GM19023 (cell line): ENCODE measurements around the gene ADAMTS17.

Experiments
- ATAC-seq: cut with Tn5 transposase; IDR thresholded peaks from one replicate; pipeline ENCODE4 v1.9.1; 2021; ENCODE audit warnings: mild to moderate bottlenecking, moderate library complexity; ENCODE audit not compliant: unreplicated experiment

ADAMTS17 gene

DNA sequence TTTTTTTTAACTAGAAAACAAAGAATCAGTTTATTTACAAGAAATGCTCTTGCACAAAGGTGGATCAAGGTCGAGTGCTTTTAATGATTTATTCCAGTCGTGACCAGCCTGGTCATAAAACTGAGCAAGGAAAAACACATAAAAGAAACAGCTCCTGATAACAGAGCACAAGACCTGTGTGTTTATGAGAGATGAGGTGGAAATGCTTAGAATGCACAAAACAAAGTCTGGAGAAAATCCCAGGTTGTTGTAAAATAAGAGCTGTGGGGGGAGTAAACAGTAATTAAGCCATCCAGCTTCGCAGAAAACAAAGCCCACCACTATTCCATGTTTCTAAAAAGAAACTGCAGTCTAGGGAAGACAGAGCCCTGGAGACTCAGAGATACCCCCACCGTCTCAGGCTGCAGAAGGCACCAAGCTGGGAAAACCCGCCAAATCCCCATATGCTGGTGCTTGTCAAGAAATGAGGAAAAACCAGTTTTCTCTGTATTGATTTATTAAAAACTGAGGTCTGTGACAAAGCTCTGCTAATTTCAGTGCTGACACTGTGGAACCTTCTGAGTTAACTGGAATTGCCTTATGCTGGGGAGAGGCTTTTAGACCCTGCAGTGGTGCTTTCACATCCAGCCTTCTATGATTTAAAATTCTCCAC lies 139.3 kb downstream of the ADAMTS17 start:
- ATAC-seq: no peak

DNA sequence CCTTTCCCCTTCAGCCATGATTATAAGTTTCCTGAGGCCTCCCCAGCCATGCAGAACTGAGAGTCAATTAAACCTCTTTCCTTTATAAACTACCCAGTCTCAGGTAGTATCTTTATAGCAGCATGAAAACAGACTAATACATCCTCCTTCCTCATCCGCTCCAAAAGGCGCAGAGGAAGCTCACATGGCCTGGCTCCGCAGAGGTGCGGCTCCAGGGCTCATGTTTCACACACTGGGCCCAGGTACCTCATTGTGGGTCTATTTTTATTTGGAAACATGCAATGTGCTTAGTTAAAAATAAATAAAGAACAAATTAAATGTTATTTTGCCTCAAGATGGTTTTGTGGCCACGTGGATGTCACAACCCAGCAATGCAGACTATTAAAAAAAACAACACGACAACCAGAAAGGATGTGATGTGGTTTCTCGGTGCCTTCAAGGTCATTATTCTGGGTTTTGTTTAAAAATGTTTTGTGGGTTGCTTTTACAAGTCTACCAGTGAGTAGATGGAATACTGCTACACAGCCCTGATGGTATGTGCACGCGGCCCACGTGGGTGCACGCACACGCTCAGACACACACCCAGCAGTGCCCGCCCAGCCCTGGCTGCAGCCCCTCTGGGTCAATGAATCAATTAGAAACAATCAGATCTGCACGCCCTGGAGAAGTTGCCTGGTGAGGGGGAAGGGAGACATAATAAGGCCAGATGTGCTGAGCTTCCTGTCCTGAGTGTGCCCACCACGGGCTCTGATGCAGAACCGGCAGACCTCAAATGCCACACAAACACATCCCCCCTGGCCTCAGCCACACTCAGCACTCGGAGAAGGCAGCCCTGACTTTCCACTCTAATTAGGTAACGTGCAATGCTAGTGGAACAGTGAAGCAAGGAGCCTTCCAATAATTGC lies 140.1 kb downstream of the ADAMTS17 start:
- no peak for ATAC-seq

DNA sequence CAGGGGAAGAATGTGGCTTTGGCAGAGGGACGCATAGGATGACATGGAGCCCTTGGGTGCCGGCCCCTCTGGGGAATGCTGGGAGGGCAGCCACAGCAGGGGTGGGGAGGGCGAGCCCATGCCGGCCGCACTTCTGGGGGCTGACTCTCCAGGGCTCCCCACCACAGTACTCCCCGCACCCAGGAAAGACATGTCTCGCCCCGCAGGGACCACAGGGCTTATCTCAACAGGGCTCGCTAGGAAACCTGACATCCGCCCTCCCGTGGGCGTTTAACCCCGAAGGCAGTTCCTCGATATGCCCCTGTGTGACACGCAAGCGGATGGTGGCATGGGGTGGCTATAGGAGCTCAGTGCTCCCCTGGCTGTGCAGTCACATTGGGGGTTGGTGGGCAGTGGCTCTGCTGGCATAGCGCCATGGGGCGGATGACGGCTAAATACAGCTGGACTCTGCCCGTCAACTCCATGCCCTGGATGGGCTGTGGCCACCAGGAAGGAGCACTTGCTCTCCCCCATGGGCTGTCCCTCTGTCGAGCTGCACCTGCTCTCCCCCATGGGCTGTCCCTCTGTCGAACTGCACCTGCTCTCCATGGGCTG lies 141.4 kb downstream of the ADAMTS17 start:
- ATAC-seq: no peak

DNA sequence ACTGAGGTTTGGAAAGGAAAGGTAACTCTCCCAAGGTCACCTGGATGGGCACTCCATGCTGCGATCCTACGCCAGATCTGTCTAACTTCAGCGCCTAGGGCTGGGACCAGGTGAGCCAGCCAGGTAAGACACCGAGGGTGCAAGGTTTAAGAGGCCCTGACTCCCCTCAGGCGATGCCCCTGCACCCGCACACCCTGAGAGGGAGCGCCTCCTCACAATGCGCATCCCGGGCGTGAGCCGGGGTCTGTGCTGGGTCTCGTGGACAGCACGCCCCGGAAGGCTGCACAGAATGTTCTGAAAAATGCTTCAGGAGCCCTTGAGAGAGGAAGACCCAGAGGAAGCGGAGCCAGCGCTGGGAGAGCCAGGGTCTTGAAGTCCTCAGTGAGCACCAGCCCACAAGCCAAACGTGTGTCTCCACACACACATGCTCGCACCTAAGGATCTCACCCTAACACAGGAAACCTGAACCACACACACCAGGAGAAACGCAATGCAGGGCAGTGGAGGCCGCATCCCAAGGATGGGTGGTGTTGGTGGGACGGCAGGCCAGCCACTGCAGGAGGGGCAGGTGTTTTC lies 142.0 kb downstream of the ADAMTS17 start:
- ATAC-seq: no peak

DNA sequence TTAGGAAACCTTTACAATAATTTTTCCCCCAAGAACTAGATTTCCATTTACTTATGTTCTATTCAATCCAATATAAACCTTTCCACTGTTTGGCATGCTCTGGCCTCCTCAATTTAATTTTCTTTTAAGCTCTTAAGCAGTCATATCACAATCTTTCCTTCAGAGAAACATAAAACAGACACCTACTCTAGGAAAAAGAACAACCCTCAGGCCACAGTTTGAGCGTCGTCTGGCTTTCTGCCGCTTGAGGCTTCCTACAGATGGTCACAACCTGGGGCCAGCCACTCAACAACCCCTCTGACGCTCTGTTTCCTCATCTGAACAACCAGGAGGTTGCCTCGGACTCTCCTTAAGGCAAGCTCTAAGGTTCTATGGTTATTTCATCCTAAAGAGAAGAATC lies 143.3 kb downstream of the ADAMTS17 start:
- ATAC-seq: no peak

DNA sequence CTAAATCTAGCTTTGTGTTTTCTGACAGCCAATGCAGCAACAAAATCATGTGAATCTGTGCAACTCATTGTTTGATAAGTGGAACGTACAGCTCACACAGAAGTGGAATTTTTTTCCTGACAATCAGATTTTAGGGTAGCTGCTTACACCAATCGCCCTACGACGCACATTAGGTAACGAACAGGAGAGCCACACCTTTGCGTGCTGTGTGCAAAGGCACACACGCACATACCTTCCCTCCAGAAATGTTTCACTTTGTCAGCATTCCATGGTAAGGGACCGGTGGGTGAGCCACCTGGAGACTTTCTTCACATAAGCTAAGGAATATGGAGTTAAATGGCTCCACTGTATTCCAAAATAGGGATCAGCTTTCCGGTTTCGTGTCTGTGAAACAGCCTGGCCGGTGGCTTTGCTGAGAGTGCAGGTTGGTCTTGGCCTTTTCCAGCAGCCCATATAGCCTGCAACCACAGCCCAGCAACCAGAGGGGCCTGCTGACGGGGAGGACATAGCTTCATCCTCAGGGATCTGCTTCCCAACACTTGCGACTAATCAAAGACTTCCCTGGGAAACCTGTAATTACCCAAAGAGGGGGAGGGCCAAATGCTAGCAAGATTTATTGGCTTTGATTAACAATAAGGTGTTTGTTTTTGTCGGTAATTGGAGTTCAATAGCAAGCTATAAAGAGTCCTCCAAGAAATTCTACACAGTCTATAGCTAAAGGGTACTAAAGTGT lies 145.3 kb downstream of the ADAMTS17 start:
- no peak for ATAC-seq

DNA sequence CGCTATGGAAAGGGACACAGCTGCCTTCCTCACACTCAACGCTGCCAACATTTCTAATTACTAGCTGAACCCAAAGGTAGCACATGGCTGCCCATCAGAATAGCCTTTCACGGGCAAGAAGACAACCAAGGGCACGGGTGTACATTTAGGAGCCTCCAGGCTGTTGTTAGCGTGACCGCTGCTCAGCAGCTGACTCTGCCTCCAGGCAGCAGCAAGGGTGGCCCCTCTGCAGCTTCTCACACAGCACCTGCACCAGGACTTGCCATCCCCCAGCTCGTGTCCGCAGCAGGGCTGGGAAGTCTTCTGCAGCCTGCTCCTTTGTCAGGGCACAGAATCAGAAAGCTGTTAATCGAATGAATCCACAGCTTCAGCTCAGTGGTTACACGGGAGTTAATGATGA lies 146.8 kb downstream of the ADAMTS17 start:
- no peak for ATAC-seq

DNA sequence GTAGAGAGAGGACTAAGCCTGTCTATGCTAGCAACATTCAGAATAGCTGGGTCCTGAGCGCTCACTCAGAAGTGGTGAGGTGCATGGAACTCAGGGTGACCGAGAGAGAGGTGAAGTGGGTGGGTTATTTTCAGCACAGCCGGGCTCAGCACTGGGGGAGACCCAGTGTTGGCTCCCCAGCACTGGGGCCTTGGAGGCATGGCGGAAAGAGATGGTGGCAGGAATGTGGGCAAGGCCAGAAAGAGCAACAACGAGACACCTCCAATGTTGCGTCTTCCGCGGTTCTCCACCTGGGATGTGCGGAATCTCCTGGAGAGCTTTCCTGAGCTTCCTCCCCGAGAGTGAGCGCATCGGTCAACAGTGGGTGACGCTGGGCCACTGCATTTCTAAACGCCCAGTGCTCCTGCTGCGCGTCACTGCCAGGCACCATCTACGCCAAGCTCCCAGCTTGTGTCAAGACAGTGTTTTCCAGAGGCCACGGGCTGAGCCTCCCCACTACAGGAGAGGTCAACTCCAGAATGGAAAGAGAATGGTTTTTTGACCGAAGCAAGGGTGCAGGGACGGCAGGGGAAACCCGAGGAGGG lies 148.4 kb downstream of the ADAMTS17 start:
- no peak for ATAC-seq

DNA sequence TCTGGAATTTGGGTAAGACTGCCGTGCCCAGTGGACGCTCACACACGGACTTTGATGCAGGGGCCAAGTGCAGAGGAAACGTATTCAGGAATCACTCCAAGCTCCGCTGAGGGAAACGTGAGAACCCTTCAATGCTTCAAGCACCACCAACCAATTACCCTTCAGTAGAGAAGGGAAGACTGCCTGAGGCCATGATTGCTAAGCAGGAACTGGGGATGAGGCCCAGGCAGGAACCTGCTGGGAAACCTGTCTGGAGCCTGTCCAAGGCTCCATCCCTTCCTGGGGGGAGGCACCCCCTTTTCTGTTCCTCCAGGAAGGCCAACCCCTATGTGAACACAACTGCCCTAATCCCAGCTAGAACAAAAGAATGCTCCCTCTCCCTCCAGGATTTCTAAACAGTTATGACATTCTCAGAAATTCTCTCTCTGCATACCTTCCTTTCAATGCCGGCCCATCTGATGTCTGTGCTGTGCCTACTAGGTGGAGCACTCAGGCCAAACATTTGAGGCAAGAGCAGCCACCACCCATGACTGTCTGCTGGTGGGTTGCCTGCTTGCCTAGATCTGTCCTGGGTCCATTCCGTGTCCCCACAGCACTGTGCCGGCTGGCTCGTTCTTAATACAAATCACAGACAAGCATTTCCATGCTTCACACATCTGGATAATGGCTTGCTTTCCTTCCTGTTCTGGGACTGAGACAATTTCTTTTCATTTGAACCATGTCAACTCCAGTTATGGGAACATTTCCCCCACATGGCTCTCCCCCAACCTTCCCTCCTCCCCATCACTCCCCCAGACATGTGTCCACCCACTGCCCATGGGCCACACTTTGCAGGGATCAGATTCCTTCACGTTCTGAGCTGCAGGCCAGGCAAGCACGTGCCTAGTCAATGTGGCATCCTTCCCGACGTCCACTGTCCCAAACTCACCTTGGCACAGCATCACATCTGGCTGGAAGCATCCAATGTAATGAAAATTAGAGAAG lies 149.4 kb downstream of the ADAMTS17 start:
- no peak for ATAC-seq

DNA sequence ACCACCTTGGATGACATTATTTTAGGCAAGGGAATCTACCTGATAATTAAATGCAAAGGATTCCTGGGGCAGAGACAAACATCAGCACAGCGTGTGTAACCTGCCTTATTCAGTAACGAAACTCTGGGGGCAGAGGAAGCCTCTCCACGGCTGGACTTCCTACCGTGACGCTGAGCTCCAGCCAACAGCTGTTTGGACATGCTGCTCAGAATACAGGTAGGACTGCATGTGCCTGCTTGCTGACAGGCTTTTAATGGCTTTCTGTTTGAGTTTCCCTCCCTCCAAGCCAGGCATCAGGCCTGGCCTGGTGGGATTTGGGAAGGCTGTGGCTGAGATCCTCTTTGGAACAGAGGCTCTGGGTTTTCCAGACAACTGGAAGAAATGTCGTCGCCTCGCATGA lies 150.6 kb downstream of the ADAMTS17 start:
- ATAC-seq: peak; percentile 48

DNA sequence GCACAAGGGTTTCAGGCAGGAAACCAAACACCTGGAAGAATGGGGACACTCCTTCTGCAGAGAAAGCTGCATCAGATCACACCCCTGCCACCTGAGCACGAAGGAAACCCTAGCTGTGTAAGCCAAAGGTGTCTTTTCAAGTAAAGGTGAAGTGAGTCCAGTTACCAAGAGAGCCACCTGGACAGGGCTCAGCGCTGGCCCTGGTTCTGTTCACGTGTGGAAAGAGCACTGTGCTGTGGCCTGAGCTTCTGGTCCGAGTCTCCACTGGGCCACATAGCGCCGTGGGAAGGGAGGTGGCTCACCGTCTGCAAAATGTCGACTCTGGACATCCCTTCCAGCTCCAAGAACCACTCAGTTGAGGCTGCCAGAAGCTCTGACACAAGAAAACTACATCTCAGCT lies 151.1 kb downstream of the ADAMTS17 start:
- ATAC-seq: no peak

DNA sequence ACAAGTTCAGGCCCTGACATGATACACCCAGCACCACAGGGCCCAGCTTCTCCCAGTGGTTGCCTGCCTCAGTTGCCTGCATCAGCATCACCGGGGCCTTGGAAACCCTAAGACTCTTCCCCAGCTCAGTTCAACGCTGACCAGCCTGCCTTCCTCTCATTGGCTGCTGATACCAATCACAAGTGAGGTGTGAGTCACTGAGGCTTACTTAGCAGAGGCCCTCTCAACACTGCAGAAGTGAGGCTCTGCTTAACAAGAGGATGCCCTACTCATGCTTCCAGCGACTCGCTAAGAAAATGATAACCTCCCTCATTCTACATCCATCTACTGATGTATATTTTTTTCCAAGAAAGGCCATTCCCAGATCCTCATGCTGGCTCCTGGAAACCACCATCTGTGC lies 151.9 kb downstream of the ADAMTS17 start:
- no peak for ATAC-seq

DNA sequence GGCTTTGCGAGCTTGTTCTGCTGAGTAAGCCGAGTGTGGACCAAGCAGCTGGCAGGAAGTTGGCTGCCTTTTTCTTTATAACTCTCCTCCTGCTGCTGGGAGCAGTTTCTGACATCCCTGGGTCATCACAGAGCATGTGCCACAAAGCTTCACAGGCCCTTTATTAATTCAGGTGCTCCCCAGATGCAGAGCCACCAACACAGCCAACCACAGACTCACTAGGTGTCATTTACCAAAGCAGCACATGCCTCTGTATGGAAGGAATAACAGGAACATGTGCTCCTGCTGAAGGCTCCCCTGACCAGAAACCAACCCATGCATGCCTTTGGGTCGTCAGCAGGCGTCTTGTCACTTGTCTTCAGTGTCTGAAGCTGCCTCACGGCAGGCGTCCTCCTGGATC lies 152.5 kb downstream of the ADAMTS17 start:
- no peak for ATAC-seq

DNA sequence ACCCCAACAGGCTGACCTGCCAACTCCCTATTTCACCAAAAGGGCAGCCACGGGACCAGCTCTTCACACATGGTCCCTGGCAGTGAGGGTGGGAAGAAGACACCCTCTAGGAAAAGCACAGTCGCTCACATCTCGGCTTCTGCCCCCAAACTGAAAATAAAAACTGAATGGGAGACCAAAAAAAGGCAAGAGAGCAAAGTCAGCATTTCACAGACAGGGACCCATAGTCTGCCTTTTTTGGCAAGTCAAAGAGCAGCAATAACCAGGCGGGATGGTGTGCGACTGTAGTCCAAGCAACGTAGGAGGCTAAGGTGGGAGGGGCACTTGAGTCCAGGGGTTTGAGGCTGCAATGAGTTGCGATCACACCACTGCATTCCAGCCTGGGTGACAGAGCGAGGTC lies 154.1 kb downstream of the ADAMTS17 start:
- ATAC-seq: no peak

DNA sequence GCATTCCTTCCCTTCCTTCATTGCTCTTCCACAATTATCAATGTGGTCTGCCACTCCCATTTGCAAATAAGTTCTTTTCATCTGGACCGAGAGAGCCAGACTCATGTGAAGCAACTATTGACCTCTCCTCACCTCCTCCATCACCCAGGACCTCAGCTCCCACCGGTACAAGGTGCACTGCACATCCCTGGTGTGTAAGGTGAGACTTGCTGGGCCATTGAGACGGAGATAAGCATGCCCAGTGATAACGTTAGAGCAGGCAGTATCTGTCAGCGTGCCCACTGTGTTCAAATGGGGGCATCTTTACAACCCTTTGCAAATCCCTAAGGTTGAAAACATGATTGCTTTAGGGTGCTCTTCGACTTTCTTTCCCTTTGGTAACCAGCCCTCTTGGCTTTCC lies 154.8 kb downstream of the ADAMTS17 start:
- ATAC-seq: no peak

DNA sequence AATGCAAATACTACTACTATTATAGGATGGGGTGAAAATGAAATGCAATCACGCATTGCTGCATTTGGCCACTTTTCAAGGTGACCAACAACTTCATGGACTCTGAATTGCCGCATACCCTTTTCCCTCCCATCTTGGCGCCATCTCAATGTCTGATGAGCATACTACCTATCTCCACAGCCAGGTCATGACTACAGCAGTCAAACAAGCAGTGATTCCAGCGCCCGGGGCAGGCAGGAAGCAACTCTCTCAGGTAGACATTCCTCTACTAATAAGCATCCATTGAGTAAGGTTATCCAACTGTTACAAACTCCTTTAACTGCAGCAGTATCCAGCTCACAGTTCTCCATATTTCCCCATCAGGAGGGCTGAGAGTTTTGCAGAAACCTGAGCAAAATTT lies 155.4 kb downstream of the ADAMTS17 start:
- no peak for ATAC-seq

DNA sequence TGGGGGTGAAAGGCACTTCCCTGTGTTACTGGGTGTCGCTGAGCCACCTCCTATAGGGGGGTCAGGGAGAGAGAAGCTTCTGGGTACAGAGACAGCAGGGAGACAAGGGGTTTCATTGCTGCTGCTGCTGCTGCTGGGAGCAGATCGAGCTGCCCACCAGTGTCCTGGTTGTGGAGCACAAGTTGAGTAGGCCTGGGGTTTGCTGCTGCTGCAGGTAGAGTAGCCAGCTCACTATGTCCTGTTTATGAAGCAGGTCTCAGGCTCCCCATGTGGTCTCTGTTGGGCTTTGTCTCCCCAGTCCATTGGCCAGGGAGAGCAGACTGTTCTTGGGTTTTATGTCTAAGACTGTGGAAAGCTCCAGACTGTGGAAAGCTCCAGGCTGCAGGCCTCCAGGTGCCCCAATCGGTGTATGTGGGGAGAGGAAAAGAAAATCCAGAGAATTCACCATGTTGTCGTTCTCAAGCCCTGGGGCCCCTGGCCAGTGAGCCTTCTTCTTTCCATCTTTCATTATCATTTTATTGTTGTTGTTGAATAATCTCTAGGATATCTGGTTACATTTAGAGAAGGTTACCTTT lies 157.8 kb downstream of the ADAMTS17 start:
- no peak for ATAC-seq

DNA sequence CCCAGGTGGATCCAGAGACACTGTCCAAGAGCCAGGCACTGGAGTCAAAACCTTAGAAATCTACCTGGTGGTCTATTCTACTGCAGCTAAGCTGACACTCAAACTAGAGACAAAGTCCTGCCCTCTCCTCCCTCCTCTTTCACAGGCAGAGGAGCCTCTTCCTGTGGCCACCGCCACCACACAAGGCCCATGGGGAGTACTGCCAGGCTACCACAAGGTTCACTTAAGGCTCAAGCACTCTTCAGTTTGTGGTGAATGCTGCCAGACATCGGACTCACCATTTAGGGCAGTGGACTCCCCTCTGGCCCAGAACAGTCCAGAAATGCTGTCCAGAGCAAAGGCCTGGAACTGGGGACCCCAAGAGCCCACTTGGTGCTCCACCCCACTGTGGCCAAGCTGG lies 160.9 kb downstream of the ADAMTS17 start:
- ATAC-seq: no peak
